Choroid plexus epithelial cell (primary cell): ENCODE data around the gene DLL1.
"Not testable (repeated sequence)": the region's sequence is repeated elsewhere in the genome, so short reads cannot be mapped to it uniquely, and the experiment has no call there.

Experiments used
- DNase-seq: peaks from one replicate; pipeline ENCODE4 v3.0.0-alpha.2; 2010; ENCODE audit warnings: low read depth
- H3K4me3 ChIP-seq: 2 replicates; pipeline ENCODE4 v1.5.1; 2011; ENCODE audit warnings: low read depth, mild to moderate bottlenecking, control low read depth, low read length, moderate library complexity
- TF ChIP-seq, protein P1 (sequence below): conservative IDR thresholded peaks from 2 replicates; pipeline ENCODE4 v1.5.1; 2011; ENCODE audit warnings: low read depth, mild to moderate bottlenecking, control low read depth, inconsistent platforms, low read length, moderate library complexity

The DLL1 gene

DNA sequence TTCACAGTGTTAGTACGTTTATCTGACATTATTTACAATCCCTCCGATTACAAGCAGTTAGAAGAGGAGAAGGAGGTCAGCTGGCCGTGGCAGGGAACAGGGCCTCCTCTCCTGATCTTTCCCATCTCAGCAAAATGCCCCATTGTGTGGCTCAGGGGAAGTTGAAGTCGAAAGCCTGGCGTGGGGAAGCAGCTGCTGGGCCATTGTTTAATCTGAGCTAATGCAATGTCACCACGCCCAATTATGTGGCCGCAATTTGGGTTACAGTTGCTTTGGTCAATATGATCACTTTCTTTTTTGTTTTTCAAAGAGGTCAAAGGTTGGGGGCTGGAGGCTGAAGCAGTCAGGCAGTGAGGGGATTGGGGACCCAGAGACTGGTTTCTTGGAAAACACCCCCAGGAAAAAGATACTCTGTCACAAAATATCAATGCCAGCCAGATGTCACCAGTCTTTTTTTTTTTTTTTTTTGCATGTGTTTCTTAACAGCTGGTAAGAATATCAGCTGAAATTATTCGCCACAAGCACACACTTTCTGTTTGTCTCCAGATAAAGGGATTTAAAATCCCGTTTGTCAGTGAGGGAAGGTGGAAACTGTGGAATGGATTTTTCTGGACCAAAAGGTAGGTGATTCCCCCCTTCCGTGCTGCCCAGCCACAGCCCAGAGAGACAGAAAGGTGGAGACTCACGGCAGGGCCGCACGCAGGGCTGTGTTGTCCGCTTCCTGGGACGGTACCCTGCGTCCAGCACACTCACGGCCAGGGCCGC is 24.6 kb downstream of the DLL1 start:
- no peak for DNase-seq
- no peak overlapping the region for H3K4me3 ChIP-seq
- TF ChIP-seq, protein P1, sequence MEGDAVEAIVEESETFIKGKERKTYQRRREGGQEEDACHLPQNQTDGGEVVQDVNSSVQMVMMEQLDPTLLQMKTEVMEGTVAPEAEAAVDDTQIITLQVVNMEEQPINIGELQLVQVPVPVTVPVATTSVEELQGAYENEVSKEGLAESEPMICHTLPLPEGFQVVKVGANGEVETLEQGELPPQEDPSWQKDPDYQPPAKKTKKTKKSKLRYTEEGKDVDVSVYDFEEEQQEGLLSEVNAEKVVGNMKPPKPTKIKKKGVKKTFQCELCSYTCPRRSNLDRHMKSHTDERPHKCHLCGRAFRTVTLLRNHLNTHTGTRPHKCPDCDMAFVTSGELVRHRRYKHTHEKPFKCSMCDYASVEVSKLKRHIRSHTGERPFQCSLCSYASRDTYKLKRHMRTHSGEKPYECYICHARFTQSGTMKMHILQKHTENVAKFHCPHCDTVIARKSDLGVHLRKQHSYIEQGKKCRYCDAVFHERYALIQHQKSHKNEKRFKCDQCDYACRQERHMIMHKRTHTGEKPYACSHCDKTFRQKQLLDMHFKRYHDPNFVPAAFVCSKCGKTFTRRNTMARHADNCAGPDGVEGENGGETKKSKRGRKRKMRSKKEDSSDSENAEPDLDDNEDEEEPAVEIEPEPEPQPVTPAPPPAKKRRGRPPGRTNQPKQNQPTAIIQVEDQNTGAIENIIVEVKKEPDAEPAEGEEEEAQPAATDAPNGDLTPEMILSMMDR, result no peak

DNA sequence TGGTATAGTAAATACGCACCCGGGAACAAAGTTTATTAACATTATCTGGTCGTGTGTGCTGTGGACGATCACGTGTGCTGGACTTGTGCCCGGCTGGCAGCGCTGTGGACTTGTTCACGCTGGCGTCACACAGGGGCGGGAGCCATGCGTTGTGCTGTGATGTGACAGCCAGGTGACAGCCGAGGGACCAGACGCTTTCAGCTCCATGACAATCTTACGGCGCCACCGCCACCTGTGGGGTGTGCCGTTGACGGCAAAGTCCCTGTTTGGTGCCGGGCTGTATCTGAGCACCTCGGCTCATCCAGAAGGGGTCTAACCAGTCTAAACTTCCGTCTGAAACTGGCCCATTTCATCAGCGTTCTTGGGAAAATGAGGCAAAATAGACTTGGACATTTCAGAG is 25.2 kb downstream of the DLL1 start:
- no peak for DNase-seq
- no peak overlapping the region for H3K4me3 ChIP-seq
- TF ChIP-seq, protein P1, result no peak

DNA sequence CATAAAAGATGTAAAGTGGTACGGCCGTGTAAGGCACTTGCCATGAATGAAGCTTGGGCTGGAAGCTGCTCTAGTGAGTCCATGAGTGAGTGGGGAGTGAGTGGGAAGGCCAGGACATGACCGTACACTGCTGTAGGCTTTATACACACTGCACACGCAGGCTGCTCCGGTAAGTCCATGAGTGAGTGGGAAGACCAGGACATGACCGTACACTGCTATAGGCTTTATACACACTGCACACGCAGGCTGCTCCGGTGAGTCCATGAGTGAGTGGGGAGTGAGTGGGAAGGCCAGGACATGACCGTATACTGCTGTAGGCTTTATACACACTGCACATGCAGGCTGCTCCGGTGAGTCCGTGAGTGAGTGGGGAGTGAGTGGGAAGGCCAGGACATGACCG is 26.2 kb downstream of the DLL1 start:
- H3K4me3 ChIP-seq, DNase-seq: not testable (repeated sequence)

DNA sequence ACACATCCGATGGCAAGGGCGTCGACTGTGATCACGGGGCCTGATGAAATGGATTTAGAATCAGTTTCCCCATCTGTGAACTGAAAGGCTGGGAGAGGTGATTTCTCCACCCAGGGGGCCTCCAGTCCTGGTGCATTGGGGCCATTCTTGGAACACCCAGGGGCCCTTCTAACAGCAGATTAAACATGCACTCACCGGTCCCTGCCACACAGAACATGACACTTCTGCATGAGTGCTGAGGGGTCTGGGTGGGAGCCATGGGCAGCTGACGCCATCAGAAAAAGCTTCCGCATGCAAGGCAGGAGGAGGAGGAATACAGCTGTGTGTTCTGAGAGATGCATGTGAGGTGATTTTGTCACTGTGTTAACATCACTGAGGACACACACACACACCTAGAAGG is 26.8 kb downstream of the DLL1 start:
- TF ChIP-seq, protein P1, result no peak
- DNase-seq, result no peak
- no peak overlapping the region for H3K4me3 ChIP-seq

DNA sequence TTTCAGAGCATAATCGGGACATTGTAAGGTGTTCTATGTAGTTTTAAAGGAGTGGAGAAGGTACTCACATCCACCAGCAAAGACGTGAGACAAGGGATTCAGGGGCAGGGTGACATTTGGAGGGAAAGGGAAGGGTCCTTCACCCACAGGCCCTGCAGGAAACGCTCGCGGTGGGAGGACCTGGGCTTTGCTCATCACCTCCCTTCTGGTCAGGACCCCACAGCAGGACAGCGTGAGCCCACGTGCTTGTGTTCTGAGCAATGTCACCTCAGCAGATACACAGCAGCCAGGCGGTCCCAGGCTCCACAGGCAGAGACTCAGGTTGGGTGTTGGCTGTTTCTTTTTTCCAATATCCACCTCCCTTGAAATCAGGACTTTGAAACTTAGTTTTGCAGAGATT is 27.5 kb downstream of the DLL1 start:
- no peak for DNase-seq
- TF ChIP-seq, protein P1, result no peak

DNA sequence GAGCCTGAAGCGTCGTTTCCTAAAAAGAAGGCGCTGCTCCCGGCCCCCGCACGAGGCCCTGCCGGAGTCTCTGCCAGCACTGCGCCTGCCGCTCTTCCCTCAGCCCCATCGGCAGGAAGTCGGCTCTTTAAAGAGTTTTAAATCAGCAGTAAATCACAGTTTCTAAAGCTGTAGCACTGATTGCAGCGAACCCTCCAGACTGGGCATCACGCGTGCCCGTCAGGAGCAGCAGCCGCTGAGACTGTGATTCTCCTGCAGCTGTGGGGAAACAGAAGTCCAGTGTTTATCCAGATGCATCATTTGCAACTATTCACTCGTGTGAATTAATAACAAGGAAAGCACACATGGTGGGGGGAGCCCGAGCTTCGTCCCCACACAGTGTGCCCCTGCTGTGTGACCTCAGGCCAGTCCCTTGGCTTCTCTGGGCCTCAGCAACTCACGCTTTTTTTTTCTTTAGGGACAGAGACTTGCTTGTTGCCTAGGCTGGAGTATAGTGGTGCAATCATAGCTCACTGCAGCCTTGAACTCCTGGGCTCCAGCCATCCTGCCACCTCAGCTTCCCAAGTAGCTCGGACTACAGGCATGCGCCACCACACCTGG is 28.3 kb downstream of the DLL1 start:
- no peak overlapping the region for H3K4me3 ChIP-seq
- TF ChIP-seq, protein P1, result no peak
- DNase-seq, result no peak

More for the DNA sequence above, 27.5 kb downstream of the DLL1 start:
- H3K4me3 ChIP-seq, result no peak overlapping the region

DNA sequence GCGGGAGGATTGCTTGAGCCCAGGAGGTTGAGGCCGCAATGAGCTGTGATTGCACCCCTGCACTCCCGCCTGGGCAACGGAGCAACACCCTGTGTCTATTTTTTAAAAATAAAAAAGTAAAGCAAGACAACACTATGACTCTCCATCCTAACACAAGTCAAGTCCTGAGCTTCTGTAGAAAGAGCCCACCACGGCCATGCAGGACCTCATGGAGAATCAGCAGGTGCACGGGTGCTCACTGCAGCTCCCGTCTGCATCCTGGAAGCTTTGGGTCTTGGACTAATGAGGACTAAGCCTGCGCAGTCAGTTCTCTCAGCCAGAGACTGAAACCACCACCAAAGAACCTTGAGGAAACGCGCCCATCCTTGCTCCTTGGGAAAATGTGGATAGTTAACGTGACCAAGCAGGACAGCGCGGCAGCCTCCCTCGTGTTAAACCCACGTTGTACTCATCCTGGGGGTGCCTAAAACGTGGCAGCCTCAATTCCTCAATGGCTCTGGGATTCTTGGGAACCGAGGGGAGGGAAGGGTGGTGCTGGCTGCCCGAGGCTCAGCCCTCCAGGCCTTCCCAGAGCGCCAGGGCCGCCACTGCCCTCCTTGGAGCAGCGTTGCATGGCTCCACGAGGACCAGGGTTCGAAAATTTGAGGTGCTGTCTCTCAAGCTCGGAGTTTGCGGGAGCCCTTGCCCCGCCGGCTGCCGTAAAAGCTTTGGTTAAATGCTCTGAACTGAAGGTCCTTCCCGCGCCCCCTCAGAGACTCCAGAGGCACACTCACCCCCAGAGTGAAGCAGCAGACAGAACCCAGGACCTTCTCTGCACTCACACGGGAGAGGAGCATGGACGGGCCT is 29.0 kb downstream of the DLL1 start:
- H3K4me3 ChIP-seq, result no peak overlapping the region
- no peak for DNase-seq
- TF ChIP-seq, protein P1, result no peak
